GM10266 (cell line): ENCODE data around the gene NKAIN2.

Experiments used
- DNase-seq: peaks from one replicate; pipeline ENCODE4 v3.0.0; 2012; ENCODE audit errors: extremely low spot score
- CTCF ChIP-seq: IDR thresholded peaks from 2 replicates; pipeline ENCODE4 v1.5.1; 2012; ENCODE audit warnings: mild to moderate bottlenecking, low read depth; ENCODE audit not compliant: control insufficient read depth, insufficient read depth; ENCODE audit errors: missing control alignments

The NKAIN2 gene

GRCh38 chr6:124777863-124778262 is 974.2 kb downstream of the NKAIN2 start:
- no peak for DNase-seq
- TF ChIP-seq CTCF = no peak

GRCh38 chr6:124780623-124781022 is 977.0 kb downstream of the NKAIN2 start:
- no peak for TF ChIP-seq CTCF
- no peak for DNase-seq

GRCh38 chr6:124783344-124783743 is 979.7 kb downstream of the NKAIN2 start:
- no peak for TF ChIP-seq CTCF
- no peak for DNase-seq

GRCh38 chr6:124791156-124791555 is 987.5 kb downstream of the NKAIN2 start:
- TF ChIP-seq CTCF = no peak
- no peak for DNase-seq

GRCh38 chr6:124792386-124792785 is 988.7 kb downstream of the NKAIN2 start:
- TF ChIP-seq CTCF = no peak
- no peak for DNase-seq

GRCh38 chr6:124793398-124793797 is 989.7 kb downstream of the NKAIN2 start:
- TF ChIP-seq CTCF = no peak
- DNase-seq = no peak

GRCh38 chr6:124795643-124796463 is 992.2 kb downstream of the NKAIN2 start:
- peak; percentile 16 for TF ChIP-seq CTCF
- no peak for DNase-seq
